KMS-11 (cell line): ENCODE results near the gene ABCC11.

ENCODE experiments used
- H2AFZ ChIP-seq: fragments of 200-600 bp; sonication (generic); 2 replicates; pipeline ENCODE4 v1.6.1; 2016; ENCODE audit warnings: antibody characterized with exemption, mixed run types, low read depth
- H3K27ac ChIP-seq: fragments of 200-600 bp; sonication (generic); 2 replicates; pipeline ENCODE4 v1.6.1; 2016; ENCODE audit warnings: mild to moderate bottlenecking, mixed run types
- H3K27me3 ChIP-seq: fragments of 200-600 bp; sonication (generic); 2 replicates; pipeline ENCODE4 v1.6.1; 2017; ENCODE audit warnings: mild to moderate bottlenecking, low read depth, mixed run types, moderate library complexity; ENCODE audit not compliant: insufficient read depth
- H3K36me3 ChIP-seq: fragments of 200-600 bp; sonication (generic); 2 replicates; pipeline ENCODE4 v1.6.1; 2017; ENCODE audit warnings: mild to moderate bottlenecking, mixed run types; ENCODE audit not compliant: insufficient read depth
- H3K4me1 ChIP-seq: fragments of 200-600 bp; sonication (generic); 2 replicates; pipeline ENCODE4 v1.6.1; 2016; ENCODE audit warnings: mild to moderate bottlenecking, low read depth, mixed run types; ENCODE audit not compliant: poor library complexity, severe bottlenecking
- H3K4me2 ChIP-seq: fragments of 200-600 bp; sonication (generic); 2 replicates; pipeline ENCODE4 v1.7.0; 2016; ENCODE audit warnings: mild to moderate bottlenecking, mixed run types
- H3K4me3 ChIP-seq: fragments of 200-600 bp; sonication (generic); IDR thresholded peaks from 2 replicates; pipeline ENCODE4 v1.6.1; 2017; ENCODE audit warnings: low read depth, low read length, mixed read lengths; ENCODE audit not compliant: insufficient read depth
- H3K79me2 ChIP-seq: fragments of 200-600 bp; sonication (generic); 2 replicates; pipeline ENCODE4 v1.6.1; 2016; ENCODE audit warnings: low read depth, mixed run types; ENCODE audit not compliant: insufficient read depth
- H3K9ac ChIP-seq: fragments of 200-600 bp; sonication (generic); 2 replicates; pipeline ENCODE4 v1.6.1; 2016; ENCODE audit warnings: mild to moderate bottlenecking, mixed run types
- H4K20me1 ChIP-seq: fragments of 200-600 bp; sonication (generic); 2 replicates; pipeline ENCODE4 v1.6.1; 2016; ENCODE audit warnings: mild to moderate bottlenecking, mixed run types; ENCODE audit not compliant: insufficient read depth
- TF ChIP-seq, protein P1 (sequence below): fragments of 200-600 bp; sonication (generic); conservative IDR thresholded peaks from 2 replicates; pipeline ENCODE4 v1.6.1; 2017; ENCODE audit warnings: low read depth, mild to moderate bottlenecking, antibody characterized with exemption, low read length, moderate library complexity, mixed read lengths

ABCC11 gene

DNA sequence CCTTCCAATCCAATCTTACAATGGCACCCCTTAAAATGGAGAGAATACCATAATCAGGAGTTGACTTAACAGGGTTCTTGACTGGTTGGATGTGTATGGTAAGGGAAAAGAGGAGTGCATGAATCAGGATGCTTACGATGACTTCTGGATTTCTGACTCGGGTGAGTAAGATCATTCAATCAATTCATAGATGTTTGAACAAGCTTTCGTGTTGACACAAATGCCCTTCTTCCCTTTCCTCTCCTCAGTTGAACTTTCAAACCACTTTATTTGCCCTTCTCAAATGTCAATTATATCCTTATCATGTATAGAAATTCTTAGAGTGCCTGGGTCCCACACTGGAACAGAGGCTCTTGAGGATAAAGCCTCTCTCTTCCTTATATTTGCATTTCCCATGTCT is 117.4 kb downstream of the ABCC11 start:
- H2AFZ ChIP-seq = no peak overlapping the region
- TF ChIP-seq, protein P1, sequence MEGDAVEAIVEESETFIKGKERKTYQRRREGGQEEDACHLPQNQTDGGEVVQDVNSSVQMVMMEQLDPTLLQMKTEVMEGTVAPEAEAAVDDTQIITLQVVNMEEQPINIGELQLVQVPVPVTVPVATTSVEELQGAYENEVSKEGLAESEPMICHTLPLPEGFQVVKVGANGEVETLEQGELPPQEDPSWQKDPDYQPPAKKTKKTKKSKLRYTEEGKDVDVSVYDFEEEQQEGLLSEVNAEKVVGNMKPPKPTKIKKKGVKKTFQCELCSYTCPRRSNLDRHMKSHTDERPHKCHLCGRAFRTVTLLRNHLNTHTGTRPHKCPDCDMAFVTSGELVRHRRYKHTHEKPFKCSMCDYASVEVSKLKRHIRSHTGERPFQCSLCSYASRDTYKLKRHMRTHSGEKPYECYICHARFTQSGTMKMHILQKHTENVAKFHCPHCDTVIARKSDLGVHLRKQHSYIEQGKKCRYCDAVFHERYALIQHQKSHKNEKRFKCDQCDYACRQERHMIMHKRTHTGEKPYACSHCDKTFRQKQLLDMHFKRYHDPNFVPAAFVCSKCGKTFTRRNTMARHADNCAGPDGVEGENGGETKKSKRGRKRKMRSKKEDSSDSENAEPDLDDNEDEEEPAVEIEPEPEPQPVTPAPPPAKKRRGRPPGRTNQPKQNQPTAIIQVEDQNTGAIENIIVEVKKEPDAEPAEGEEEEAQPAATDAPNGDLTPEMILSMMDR = no peak
- no peaks in the 10 kb centered on the region for H3K36me3 ChIP-seq
- no peak overlapping the region for H3K27ac ChIP-seq
- H3K27me3 ChIP-seq = no peaks in the 10 kb centered on the region
- H3K4me1 ChIP-seq = no peaks in the 10 kb centered on the region
- no peaks in the 10 kb centered on the region for H3K79me2 ChIP-seq
- no peak overlapping the region for H3K9ac ChIP-seq
- no peak overlapping the region for H3K4me2 ChIP-seq
- H3K4me3 ChIP-seq = no peak overlapping the region
- H4K20me1 ChIP-seq = no peaks in the 10 kb centered on the region

- H3K36me3 ChIP-seq = no peaks in the 10 kb centered on the region
- no peak overlapping the region for H3K4me3 ChIP-seq
- no peak overlapping the region for H3K9ac ChIP-seq
- no peaks in the 10 kb centered on the region for H3K4me1 ChIP-seq
- no peak overlapping the region for H2AFZ ChIP-seq
- no peak overlapping the region for H3K27ac ChIP-seq
- H3K79me2 ChIP-seq = no peaks in the 10 kb centered on the region
- H3K27me3 ChIP-seq = no peaks in the 10 kb centered on the region
- H4K20me1 ChIP-seq = no peaks in the 10 kb centered on the region
- H3K4me2 ChIP-seq = no peak overlapping the region
- TF ChIP-seq, protein P1 = no peak
Measured at GRCh38 chr16:48128769-48129168, 118.6 kb downstream of the ABCC11 start.

GRCh38 chr16:48126801-48127644 is 120.3 kb downstream of the ABCC11 start:
- Histone ChIP-seq H3K4me1 (no peaks in the 10 kb centered on the region), H3K27ac (no peak overlapping the region)

DNA sequence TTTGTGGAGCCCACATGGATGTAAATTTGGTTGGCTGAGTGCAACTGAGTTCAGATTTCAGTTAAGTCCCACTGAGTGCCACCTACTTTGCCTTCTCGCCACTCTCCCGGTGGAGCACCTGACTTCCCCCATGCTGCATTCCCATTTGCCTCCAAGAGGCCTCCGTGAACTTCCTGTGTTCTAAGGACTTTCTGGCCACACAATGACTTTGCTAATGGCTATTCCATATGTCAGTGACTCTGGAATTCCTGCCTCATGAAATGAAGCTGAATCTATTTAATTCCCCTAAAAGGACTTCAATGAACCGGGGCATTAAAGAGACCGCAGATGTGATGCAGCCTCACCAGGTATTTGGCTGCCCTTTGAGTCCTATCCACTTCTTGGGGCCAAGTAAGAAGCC is 121.5 kb downstream of the ABCC11 start:
- TF ChIP-seq, protein P1 = no peak
- Histone ChIP-seq H3K36me3 (no peaks in the 10 kb centered on the region), H3K4me2 (no peak overlapping the region), H3K27me3 (no peaks in the 10 kb centered on the region), H3K4me3 (no peak overlapping the region), H3K27ac (no peak overlapping the region), H2AFZ (no peak overlapping the region), H4K20me1 (no peaks in the 10 kb centered on the region), H3K79me2 (no peaks in the 10 kb centered on the region), H3K9ac (no peak overlapping the region), H3K4me1 (no peaks in the 10 kb centered on the region)

More at GRCh38 chr16:48126801-48127644, 120.3 kb downstream of the ABCC11 start:
- no peaks in the 10 kb centered on the region for H3K79me2 ChIP-seq
- no peak overlapping the region for H3K9ac ChIP-seq
- H3K36me3 ChIP-seq = no peaks in the 10 kb centered on the region
- H3K4me3 ChIP-seq = no peak overlapping the region
- TF ChIP-seq, protein P1 = no peak
- H4K20me1 ChIP-seq = no peaks in the 10 kb centered on the region
- no peaks in the 10 kb centered on the region for H3K27me3 ChIP-seq
- H2AFZ ChIP-seq = no peak overlapping the region
- H3K4me2 ChIP-seq = no peak overlapping the region
